ENCODE data around the gene TMC1.
A peak's percentile ranks its signal among the peaks of the same experiment; 100 is the strongest.
"Not testable (repeated sequence)": the region's sequence is repeated elsewhere in the genome, so short reads cannot be mapped to it uniquely, and the experiment has no call there.

The TMC1 gene

GRCh38 chr9:72486594-72486955 lies 34.8 kb upstream of the TMC1 start:
- H3K36me3 ChIP-seq (ENCODE audit: control insufficient read depth in 2 of 2, insufficient read depth in 2 of 2, low read length in 2 of 2), result no peaks in the 10 kb centered on the region
- no peaks in the 10 kb centered on the region for H3K9me3 ChIP-seq (ENCODE audit: control insufficient read depth in 2 of 2, low read length in 2 of 2)
- no peak overlapping the region for H3K9ac ChIP-seq (ENCODE audit: low read length in 2 of 2)
- no peak overlapping the region for H3K4me3 ChIP-seq (ENCODE audit: low read length in 2 of 2)
- no peaks in the 10 kb centered on the region for H3K27me3 ChIP-seq (ENCODE audit: control insufficient read depth in 1 of 2, insufficient read depth in 2 of 2, low read length in 2 of 2)
- peaks cover 7% of the 10 kb centered on the region for H3K4me1 ChIP-seq (ENCODE audit: control insufficient read depth, insufficient read depth, low read length)
- H3K27ac ChIP-seq (ENCODE audit: low read length), result no peak overlapping the region

- H3K4me1 ChIP-seq (ENCODE audit: control insufficient read depth, insufficient read depth, low read length); H3K36me3 ChIP-seq (ENCODE audit: control insufficient read depth in 2 of 2, insufficient read depth in 2 of 2, low read length in 2 of 2); H3K4me3 ChIP-seq (ENCODE audit: low read length in 2 of 2); H3K9me3 ChIP-seq (ENCODE audit: control insufficient read depth in 2 of 2, low read length in 2 of 2); H3K27ac ChIP-seq (ENCODE audit: low read length); H3K9ac ChIP-seq (ENCODE audit: low read length in 2 of 2); H3K27me3 ChIP-seq (ENCODE audit: control insufficient read depth in 1 of 2, insufficient read depth in 2 of 2, low read length in 2 of 2): not testable (repeated sequence)
Observed at GRCh38 chr9:72487665-72488064, 33.7 kb upstream of the TMC1 start.

GRCh38 chr9:72489986-72490385 lies 31.4 kb upstream of the TMC1 start:
- H3K9ac ChIP-seq (ENCODE audit: low read length in 2 of 2), result no peak overlapping the region
- no peaks in the 10 kb centered on the region for H3K36me3 ChIP-seq (ENCODE audit: control insufficient read depth in 2 of 2, insufficient read depth in 2 of 2, low read length in 2 of 2)
- H3K27me3 ChIP-seq (ENCODE audit: control insufficient read depth in 1 of 2, insufficient read depth in 2 of 2, low read length in 2 of 2), result no peaks in the 10 kb centered on the region
- peaks cover 7% of the 10 kb centered on the region for H3K4me1 ChIP-seq (ENCODE audit: control insufficient read depth, insufficient read depth, low read length)
- H3K4me3 ChIP-seq (ENCODE audit: low read length in 2 of 2), result no peak overlapping the region
- no peaks in the 10 kb centered on the region for H3K9me3 ChIP-seq (ENCODE audit: control insufficient read depth in 2 of 2, low read length in 2 of 2)
- no peak overlapping the region for H3K27ac ChIP-seq (ENCODE audit: low read length)

DNA sequence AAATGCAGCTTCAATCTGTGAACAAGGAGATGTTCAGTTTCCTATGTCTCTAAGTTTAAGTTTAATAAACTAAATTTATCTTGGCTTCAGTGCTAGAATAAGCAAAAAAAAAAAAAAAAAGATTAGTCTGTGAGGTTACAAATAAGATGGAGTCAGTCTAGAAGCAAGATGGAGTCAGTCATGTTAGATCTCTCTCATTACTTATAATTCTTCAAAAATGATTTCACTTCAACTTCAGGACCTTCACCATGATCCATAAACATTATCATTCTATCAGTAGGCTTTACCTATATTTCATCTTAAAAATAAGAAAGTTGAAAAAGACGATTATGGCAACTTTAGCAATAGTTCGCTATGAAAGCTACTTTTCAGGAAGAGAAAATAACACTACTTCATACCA lies 30.2 kb upstream of the TMC1 start:
- no peak overlapping the region for H3K27ac ChIP-seq (ENCODE audit: low read length)
- peaks cover 3% of the 10 kb centered on the region for H3K4me1 ChIP-seq (ENCODE audit: control insufficient read depth, insufficient read depth, low read length)
- no peaks in the 10 kb centered on the region for H3K36me3 ChIP-seq (ENCODE audit: control insufficient read depth in 2 of 2, insufficient read depth in 2 of 2, low read length in 2 of 2)
- H3K27me3 ChIP-seq (ENCODE audit: control insufficient read depth in 1 of 2, insufficient read depth in 2 of 2, low read length in 2 of 2), result no peaks in the 10 kb centered on the region
- no peak overlapping the region for H3K9ac ChIP-seq (ENCODE audit: low read length in 2 of 2)
- H3K9me3 ChIP-seq (ENCODE audit: control insufficient read depth in 2 of 2, low read length in 2 of 2), result no peaks in the 10 kb centered on the region
- H3K4me3 ChIP-seq (ENCODE audit: low read length in 2 of 2), result no peak overlapping the region

GRCh38 chr9:72494051-72494450 lies 27.4 kb upstream of the TMC1 start:
- H3K36me3 ChIP-seq (ENCODE audit: control insufficient read depth in 2 of 2, insufficient read depth in 2 of 2, low read length in 2 of 2), result no peaks in the 10 kb centered on the region
- no peak overlapping the region for H3K4me3 ChIP-seq (ENCODE audit: low read length in 2 of 2)
- H3K27me3 ChIP-seq (ENCODE audit: control insufficient read depth in 1 of 2, insufficient read depth in 2 of 2, low read length in 2 of 2), result no peaks in the 10 kb centered on the region
- no peak overlapping the region for H3K27ac ChIP-seq (ENCODE audit: low read length)
- no peak overlapping the region for H3K9ac ChIP-seq (ENCODE audit: low read length in 2 of 2)
- H3K4me1 ChIP-seq (ENCODE audit: control insufficient read depth, insufficient read depth, low read length), result no peaks in the 10 kb centered on the region
- no peaks in the 10 kb centered on the region for H3K9me3 ChIP-seq (ENCODE audit: control insufficient read depth in 2 of 2, low read length in 2 of 2)

DNA sequence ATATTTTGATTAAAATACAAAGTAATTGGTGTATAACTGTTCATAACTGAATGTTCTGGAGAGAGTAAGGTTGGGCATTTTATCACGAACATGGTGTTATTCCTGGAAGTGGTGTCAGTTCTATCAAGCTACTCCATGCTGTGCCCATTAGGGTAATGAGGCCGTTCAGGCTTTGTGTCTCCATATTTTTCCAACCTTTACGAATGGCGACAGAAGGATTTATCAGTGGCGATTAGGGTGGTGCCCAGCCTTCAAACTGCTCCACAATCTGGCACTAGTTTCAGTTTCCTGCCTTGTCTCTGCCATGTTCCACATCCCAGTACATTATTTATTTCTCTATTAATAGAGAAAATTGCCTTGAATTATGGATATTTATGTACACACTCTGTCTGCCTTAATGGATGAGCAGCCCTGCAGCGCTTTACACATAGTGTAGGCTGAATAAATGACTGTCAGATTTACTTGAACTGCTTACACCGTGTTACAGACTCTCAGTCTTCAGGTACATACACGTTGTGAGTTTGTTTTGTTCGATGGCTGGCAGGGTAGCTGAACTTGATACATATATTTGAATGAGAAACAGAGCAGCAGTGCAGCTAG lies 23.9 kb upstream of the TMC1 start:
- no peak overlapping the region for H3K4me3 ChIP-seq (ENCODE audit: low read length in 2 of 2)
- no peaks in the 10 kb centered on the region for H3K36me3 ChIP-seq (ENCODE audit: control insufficient read depth in 2 of 2, insufficient read depth in 2 of 2, low read length in 2 of 2)
- H3K27ac ChIP-seq (ENCODE audit: low read length), result no peak overlapping the region
- H3K9ac ChIP-seq (ENCODE audit: low read length in 2 of 2), result no peak overlapping the region
- H3K9me3 ChIP-seq (ENCODE audit: control insufficient read depth in 2 of 2, low read length in 2 of 2), result no peaks in the 10 kb centered on the region
- no peaks in the 10 kb centered on the region for H3K4me1 ChIP-seq (ENCODE audit: control insufficient read depth, insufficient read depth, low read length)
- no peaks in the 10 kb centered on the region for H3K27me3 ChIP-seq (ENCODE audit: control insufficient read depth in 1 of 2, insufficient read depth in 2 of 2, low read length in 2 of 2)

DNA sequence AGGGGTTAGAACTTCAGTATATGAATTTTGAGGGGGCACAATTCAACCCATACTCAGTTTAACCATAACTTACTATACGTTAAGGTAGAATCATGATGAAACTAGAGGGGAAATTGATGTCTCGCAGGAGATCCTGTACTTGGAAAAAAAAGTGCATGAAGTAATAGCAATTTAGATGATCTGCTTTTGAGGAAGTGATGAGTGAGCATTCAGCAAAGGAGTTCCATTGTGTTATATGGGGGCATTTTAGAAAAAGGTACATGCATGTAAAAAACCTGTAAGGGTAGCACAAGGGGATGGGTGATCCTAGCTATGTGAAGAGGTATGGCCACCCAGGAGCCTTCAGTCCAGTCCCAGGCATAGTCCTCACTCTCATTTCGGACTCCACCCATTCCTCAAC lies 14.8 kb upstream of the TMC1 start:
- Histone ChIP-seq H3K9me3 (ENCODE audit: control insufficient read depth in 2 of 2, low read length in 2 of 2) (no peaks in the 10 kb centered on the region), H3K27me3 (ENCODE audit: control insufficient read depth in 1 of 2, insufficient read depth in 2 of 2, low read length in 2 of 2) (no peaks in the 10 kb centered on the region), H3K36me3 (ENCODE audit: control insufficient read depth in 2 of 2, insufficient read depth in 2 of 2, low read length in 2 of 2) (no peaks in the 10 kb centered on the region), H3K27ac (ENCODE audit: low read length) (no peak overlapping the region), H3K4me3 (ENCODE audit: low read length in 2 of 2) (no peak overlapping the region), H3K9ac (ENCODE audit: low read length in 2 of 2) (no peak overlapping the region), H3K4me1 (ENCODE audit: control insufficient read depth, insufficient read depth, low read length) (no peaks in the 10 kb centered on the region)

GRCh38 chr9:72509053-72509452 lies 12.4 kb upstream of the TMC1 start:
- no peak overlapping the region for H3K27ac ChIP-seq (ENCODE audit: low read length)
- H3K36me3 ChIP-seq (ENCODE audit: control insufficient read depth in 2 of 2, insufficient read depth in 2 of 2, low read length in 2 of 2), result no peaks in the 10 kb centered on the region
- no peaks in the 10 kb centered on the region for H3K4me1 ChIP-seq (ENCODE audit: control insufficient read depth, insufficient read depth, low read length)

GRCh38 chr9:72509635-72510034 lies 11.8 kb upstream of the TMC1 start:
- no peaks in the 10 kb centered on the region for H3K36me3 ChIP-seq (ENCODE audit: control insufficient read depth in 2 of 2, insufficient read depth in 2 of 2, low read length in 2 of 2)
- no peak overlapping the region for H3K9ac ChIP-seq (ENCODE audit: low read length in 2 of 2)
- H3K4me3 ChIP-seq (ENCODE audit: low read length in 2 of 2), result no peak overlapping the region
- no peaks in the 10 kb centered on the region for H3K4me1 ChIP-seq (ENCODE audit: control insufficient read depth, insufficient read depth, low read length)
- H3K27ac ChIP-seq (ENCODE audit: low read length), result no peak overlapping the region
- no peaks in the 10 kb centered on the region for H3K27me3 ChIP-seq (ENCODE audit: control insufficient read depth in 1 of 2, insufficient read depth in 2 of 2, low read length in 2 of 2)
- H3K9me3 ChIP-seq (ENCODE audit: control insufficient read depth in 2 of 2, low read length in 2 of 2), result no peaks in the 10 kb centered on the region

More at GRCh38 chr9:72509053-72509452, 12.4 kb upstream of the TMC1 start:
- no peaks in the 10 kb centered on the region for H3K27me3 ChIP-seq (ENCODE audit: control insufficient read depth in 1 of 2, insufficient read depth in 2 of 2, low read length in 2 of 2)
- H3K9ac ChIP-seq (ENCODE audit: low read length in 2 of 2), result no peak overlapping the region
- no peak overlapping the region for H3K4me3 ChIP-seq (ENCODE audit: low read length in 2 of 2)
- no peaks in the 10 kb centered on the region for H3K9me3 ChIP-seq (ENCODE audit: control insufficient read depth in 2 of 2, low read length in 2 of 2)

- H3K27ac ChIP-seq (ENCODE audit: low read length); H3K36me3 ChIP-seq (ENCODE audit: control insufficient read depth in 2 of 2, insufficient read depth in 2 of 2, low read length in 2 of 2); H3K4me3 ChIP-seq (ENCODE audit: low read length in 2 of 2); H3K4me1 ChIP-seq (ENCODE audit: control insufficient read depth, insufficient read depth, low read length); H3K27me3 ChIP-seq (ENCODE audit: control insufficient read depth in 1 of 2, insufficient read depth in 2 of 2, low read length in 2 of 2); H3K9me3 ChIP-seq (ENCODE audit: control insufficient read depth in 2 of 2, low read length in 2 of 2); H3K9ac ChIP-seq (ENCODE audit: low read length in 2 of 2): not testable (repeated sequence)
Observed at GRCh38 chr9:72521011-72521410, 397 bp upstream of the TMC1 start.

GRCh38 chr9:72524820-72525540 lies 3.6 kb downstream of the TMC1 start:
- Histone ChIP-seq H3K4me1 (ENCODE audit: control insufficient read depth, insufficient read depth, low read length) (peaks cover 16% of the 10 kb centered on the region), H3K27ac (ENCODE audit: low read length) (peak overlapping the region; percentile 24)

More at GRCh38 chr9:72524820-72525540, 3.6 kb downstream of the TMC1 start:
- H3K9ac ChIP-seq (ENCODE audit: low read length in 2 of 2), result no peak overlapping the region
- H3K4me3 ChIP-seq (ENCODE audit: low read length in 2 of 2), result no peak overlapping the region
- H3K27me3 ChIP-seq (ENCODE audit: control insufficient read depth in 1 of 2, insufficient read depth in 2 of 2, low read length in 2 of 2), result no peaks in the 10 kb centered on the region
- no peaks in the 10 kb centered on the region for H3K36me3 ChIP-seq (ENCODE audit: control insufficient read depth in 2 of 2, insufficient read depth in 2 of 2, low read length in 2 of 2)
- no peaks in the 10 kb centered on the region for H3K9me3 ChIP-seq (ENCODE audit: control insufficient read depth in 2 of 2, low read length in 2 of 2)
